NCI-H1694 treated with DMSO at 0.1 percent for 48 hours (cell line): ENCODE measurements around the gene STAC3.

ENCODE experiments used
- DNase-seq: peaks from one replicate; lab custom pipeline; 2025; lab: John Stamatoyannopoulos, UW

Gene STAC3

DNA sequence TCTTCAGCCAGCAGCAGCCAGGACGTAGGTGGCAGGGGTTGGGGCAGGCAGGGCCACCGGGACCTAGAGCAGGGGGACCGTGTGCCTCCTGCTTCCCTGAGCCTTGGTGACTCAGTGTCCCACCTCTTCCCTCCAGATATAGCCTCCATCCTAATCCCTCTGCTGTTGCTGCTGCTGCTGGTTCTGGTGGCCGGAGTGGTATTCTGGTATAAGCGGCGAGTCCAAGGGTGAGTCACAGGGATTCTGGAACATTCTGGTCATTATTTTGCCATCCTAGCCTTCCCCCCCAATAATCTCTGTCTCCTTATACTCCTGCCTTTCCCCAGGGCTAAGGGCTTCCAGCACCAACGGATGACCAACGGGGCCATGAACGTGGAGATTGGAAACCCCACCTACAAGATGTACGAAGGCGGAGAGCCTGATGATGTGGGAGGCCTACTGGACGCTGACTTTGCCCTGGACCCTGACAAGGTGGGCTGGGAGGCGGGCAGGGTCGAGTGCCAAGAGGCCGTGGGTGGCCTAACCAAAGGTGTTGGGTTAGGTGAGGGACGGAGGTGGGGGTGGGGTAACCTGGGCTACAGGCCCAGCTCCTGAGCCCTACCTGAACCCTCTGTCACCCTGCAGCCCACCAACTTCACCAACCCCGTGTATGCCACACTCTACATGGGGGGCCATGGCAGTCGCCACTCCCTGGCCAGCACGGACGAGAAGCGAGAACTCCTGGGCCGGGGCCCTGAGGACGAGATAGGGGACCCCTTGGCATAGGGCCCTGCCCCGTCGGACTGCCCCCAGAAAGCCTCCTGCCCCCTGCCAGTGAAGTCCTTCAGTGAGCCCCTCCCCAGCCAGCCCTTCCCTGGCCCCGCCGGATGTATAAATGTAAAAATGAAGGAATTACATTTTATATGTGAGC, 38.9 kb downstream of the STAC3 start:
- no peak for DNase-seq

GRCh38 chr12:57210926-57211692, 39.9 kb downstream of the STAC3 start:
- DNase-seq, result no peak

GRCh38 chr12:57210461-57210860, 40.5 kb downstream of the STAC3 start:
- DNase-seq, result no peak

DNA sequence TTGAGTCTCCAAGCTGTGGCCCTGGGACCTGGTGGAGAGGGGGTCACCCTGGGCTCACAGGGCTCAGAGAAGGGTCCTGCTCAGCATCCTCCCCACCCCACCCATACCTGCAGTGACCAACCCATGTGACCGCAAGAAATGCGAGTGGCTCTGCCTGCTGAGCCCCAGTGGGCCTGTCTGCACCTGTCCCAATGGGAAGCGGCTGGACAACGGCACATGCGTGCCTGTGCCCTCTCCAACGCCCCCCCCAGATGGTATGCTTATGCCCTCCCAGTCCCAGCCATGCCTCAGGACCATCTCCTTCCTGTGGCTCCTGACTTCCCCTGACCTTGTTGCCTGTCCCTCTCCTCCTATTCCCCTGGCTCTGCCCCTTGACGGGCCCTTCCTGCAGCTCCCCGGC, 41.1 kb downstream of the STAC3 start:
- DNase-seq, result no peak

DNA sequence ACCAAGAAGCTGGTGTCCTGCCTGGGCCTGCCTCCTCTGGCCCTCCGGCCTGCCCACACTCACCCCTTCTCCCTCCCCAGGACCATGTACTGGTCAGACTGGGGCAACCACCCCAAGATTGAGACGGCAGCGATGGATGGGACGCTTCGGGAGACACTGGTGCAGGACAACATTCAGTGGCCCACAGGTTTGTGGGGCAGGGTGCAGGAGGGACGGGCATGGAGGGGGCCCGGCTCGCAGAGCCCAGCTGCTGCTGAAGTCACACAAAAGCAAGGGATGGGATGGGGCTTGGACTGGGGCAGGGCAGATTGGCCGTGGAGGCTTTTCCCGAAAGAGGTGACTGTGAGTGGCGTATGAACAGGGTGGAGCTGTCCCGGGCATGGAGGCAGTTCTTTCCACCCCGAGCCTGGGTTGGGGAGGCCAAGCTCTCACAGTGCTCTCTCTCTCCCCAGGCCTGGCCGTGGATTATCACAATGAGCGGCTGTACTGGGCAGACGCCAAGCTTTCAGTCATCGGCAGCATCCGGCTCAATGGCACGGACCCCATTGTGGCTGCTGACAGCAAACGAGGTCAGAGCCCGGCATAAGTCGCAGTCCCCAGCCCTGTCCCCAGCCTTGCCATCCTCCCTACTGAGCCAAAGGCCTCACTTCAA, 42.2 kb downstream of the STAC3 start:
- no peak for DNase-seq

- DNase-seq, result no peak
Observed at GRCh38 chr12:57207731-57208630, 43.0 kb downstream of the STAC3 start.

DNA sequence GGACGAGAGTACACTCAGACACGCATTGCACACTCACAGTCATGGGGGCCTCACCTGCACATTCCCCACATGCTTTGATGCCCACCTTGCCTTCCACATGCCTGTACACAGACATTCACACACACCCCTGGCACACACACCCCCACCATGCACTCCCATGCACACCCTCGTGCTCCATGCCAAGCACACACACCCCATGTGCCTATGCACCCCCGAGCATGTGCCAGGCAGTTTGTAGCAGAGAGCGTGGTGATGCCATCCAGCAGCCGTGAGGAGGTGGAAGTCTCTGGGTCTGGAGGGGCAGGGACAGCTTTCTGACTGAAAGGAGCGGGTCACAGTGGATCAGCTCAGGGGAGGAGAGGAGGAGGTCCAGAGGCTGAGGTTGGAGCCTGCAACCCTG, 45.1 kb downstream of the STAC3 start:
- no peak for DNase-seq

GRCh38 chr12:57205186-57205585, 45.8 kb downstream of the STAC3 start:
- DNase-seq, result no peak

DNA sequence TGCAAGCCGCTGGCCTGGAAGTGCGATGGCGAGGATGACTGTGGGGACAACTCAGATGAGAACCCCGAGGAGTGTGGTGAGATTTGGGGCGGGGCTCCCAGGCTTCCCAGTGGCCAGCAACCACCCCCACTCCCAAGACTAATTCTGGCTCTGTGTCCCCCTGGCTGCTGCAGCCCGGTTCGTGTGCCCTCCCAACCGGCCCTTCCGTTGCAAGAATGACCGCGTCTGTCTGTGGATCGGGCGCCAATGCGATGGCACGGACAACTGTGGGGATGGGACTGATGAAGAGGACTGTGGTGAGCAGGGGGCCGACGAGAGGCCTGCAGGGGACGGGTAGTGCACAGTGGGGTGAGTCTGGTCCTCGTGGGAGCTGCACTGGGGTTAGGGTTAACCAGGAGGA, 46.5 kb downstream of the STAC3 start:
- DNase-seq, result no peak

GRCh38 chr12:57203791-57204190, 47.2 kb downstream of the STAC3 start:
- DNase-seq, result no peak

GRCh38 chr12:57203201-57203600, 47.8 kb downstream of the STAC3 start:
- no peak for DNase-seq

DNA sequence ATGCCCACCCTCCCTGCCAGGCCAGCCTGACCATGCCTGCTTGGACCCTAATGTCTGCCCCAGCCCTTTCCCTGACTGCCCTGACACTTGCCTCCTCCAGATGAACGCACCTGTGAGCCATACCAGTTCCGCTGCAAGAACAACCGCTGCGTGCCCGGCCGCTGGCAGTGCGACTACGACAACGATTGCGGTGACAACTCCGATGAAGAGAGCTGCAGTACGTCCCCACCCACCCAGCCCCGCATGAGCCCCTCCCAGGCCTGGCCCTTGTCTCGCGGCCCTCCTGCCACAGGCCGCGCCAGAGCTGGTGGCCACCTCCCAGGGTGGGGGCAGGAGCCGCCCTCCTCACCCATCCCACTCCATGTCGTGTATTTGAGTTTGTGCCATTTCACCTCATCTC, 48.7 kb downstream of the STAC3 start:
- DNase-seq, result no peak

DNA sequence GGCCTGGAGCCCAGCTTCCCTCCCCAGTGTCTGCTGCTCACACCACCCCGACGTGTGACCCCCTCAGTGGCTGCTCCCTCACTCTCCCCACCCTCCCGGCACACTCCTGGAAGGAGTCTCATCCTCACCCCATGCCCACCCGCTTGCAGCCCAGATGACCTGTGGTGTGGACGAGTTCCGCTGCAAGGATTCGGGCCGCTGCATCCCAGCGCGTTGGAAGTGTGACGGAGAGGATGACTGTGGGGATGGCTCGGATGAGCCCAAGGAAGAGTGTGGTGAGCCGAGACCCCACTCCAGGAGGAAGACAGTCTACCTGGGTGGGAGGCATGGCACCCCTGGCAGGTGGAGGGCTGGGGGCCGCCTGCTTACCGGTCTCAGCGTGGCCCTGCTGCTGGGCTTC, 49.4 kb downstream of the STAC3 start:
- no peak for DNase-seq

DNA sequence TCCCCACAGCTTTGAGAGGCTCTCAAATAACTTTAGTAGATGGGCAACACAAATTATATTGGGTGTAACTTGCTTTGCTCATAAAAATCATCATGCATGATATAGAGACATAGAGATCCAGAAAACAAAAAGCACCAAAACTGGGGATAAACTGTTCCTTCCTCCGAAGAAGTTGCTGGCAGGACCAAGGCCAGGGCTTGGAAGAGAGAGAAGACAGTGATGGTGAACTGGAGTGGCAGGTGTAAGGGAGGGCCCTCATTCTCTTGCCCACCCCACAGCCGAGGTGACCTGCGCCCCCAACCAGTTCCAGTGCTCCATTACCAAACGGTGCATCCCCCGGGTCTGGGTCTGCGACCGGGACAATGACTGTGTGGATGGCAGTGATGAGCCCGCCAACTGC, 49.8 kb downstream of the STAC3 start:
- DNase-seq, result no peak

DNA sequence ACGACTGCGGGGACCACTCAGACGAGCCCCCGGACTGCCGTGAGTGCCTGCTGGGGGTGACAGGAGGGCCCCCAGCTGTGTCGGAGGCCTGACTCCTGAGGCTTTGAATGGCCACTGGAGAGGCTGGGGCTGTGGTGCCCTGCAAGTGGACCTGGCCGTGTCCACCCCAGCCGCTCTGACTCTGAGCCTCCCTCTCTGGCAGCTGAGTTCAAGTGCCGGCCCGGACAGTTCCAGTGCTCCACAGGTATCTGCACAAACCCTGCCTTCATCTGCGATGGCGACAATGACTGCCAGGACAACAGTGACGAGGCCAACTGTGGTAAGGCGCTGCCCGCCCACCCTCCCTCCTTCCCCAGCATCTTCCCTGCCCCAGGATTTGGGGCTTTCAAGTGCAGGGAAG, 50.5 kb downstream of the STAC3 start:
- DNase-seq, result no peak

GRCh38 chr12:57199191-57199590, 51.8 kb downstream of the STAC3 start:
- DNase-seq, result no peak

GRCh38 chr12:57198329-57198728, 52.7 kb downstream of the STAC3 start:
- DNase-seq, result no peak

DNA sequence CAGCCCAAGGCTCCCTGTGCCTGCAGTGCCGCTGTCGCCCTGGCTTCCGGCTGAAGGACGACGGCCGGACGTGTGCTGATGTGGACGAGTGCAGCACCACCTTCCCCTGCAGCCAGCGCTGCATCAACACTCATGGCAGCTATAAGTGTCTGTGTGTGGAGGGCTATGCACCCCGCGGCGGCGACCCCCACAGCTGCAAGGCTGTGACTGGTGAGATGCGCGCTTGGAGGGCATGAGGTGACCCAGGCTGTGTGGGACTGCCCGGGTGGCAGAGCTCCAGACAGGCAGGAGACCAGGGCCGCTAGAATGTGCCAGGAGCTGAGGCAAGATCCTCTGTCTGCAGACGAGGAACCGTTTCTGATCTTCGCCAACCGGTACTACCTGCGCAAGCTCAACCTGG, 54.0 kb downstream of the STAC3 start:
- DNase-seq, result no peak

GRCh38 chr12:57196439-57196838, 54.5 kb downstream of the STAC3 start:
- DNase-seq, result no peak

DNA sequence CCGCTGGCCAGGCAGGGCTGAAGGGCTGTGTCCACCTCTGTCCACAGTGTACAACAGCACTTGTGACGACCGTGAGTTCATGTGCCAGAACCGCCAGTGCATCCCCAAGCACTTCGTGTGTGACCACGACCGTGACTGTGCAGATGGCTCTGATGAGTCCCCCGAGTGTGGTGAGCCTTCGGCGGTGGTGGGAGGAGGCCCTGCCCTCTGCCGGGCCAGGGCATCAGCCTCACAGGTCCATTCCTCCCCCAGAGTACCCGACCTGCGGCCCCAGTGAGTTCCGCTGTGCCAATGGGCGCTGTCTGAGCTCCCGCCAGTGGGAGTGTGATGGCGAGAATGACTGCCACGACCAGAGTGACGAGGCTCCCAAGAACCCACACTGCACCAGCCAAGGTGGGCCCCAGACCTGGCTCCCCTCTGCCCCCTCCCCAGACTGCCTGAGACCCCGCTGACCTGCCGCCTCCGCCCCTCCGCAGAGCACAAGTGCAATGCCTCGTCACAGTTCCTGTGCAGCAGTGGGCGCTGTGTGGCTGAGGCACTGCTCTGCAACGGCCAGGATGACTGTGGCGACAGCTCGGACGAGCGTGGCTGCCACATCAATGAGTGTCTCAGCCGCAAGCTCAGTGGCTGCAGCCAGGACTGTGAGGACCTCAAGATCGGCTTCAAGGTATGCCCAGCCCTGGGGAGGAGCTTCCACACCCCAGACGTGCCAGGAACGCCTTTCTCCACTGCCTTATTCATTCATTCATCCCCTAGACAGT, 55.2 kb downstream of the STAC3 start:
- no peak for DNase-seq

DNA sequence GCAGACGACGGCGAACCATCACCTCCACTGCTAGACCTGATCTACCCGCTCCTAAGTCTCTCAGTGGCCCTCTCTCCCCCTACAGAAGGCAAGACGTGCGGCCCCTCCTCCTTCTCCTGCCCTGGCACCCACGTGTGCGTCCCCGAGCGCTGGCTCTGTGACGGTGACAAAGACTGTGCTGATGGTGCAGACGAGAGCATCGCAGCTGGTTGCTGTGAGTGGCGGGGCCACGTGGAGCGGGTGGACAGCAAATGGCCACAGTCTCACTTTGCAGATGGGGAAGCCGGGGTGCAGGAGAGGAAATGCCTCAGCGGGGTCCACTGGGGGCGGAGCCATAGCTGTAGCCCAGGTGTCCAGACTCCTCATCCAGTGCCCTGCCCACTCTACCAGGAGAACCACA, 55.8 kb downstream of the STAC3 start:
- DNase-seq, result no peak
